ENCODE results near the gene EVI5L. TPM values are rescaled to one million over a fixed set of nuclear protein-coding genes. Genes with fewer than 3 reads are reported as not detected.

Gene EVI5L
- total and polyA plus RNA-seq, 4 donors: 1.4 to 5.0 (median 4.4) TPM

GRCh38 chr19:7907122-7907521 lies 77.1 kb downstream of the EVI5L start:
- Histone ChIP-seq H3K4me3 (ENCODE audit: low read depth in 1 of 3, low read length in 3 of 3) (no peak overlapping the region), H3K9ac (ENCODE audit: low read depth in 1 of 2, low read length in 2 of 2) (no peak overlapping the region), H3K27me3 (ENCODE audit: control insufficient read depth in 4 of 4, insufficient read depth in 4 of 4, low read length in 3 of 4) (no peaks in the 10 kb centered on the region), H3K9me3 (ENCODE audit: control insufficient read depth in 4 of 4, low read length in 3 of 4) (no peaks in the 10 kb centered on the region), H3K4me1 (ENCODE audit: control insufficient read depth in 4 of 4, insufficient read depth in 4 of 4, low read length in 3 of 4) (peaks cover 8 to 33% (median 17%) of the 10 kb centered on the region in 4 donors), H3K27ac (ENCODE audit: low read depth in 1 of 2, low read length in 2 of 2) (no peak overlapping the region), H3K36me3 (ENCODE audit: control insufficient read depth in 4 of 4, insufficient read depth in 3 of 4, low read depth in 1 of 4, low read length in 3 of 4) (peaks cover 0 to 22% (median 11%) of the 10 kb centered on the region in 4 donors)
- 95% methylated on average over 19 of the region's 19 CpGs for WGBS
- no peak for DNase-seq (ENCODE audit: low spot score)
- TF ChIP-seq YY1 (IDR thresholded peaks at IDR 0.05): no peak
- TF ChIP-seq FOXA1 (IDR thresholded peaks at IDR 0.05): no peak
- no peak for TF ChIP-seq TAF1 (conservative IDR thresholded peaks at IDR 0.05)
- TF ChIP-seq HNF4A (conservative IDR thresholded peaks at IDR 0.05): no peak
- TF ChIP-seq RAD21 (IDR thresholded peaks at IDR 0.05): no peak
- no peak for TF ChIP-seq HNF4G (IDR thresholded peaks at IDR 0.05)
- TF ChIP-seq GABPA (IDR thresholded peaks at IDR 0.05 in 1 of 2, conservative IDR thresholded peaks at IDR 0.05 in 1 of 2): no peak
- TF ChIP-seq EGR1 (IDR thresholded peaks at IDR 0.05; ENCODE audit: low read depth in 2 of 2): no peak
- no peak for TF ChIP-seq ZBTB33 (IDR thresholded peaks at IDR 0.05)
- no peak for TF ChIP-seq FOXA2 (IDR thresholded peaks at IDR 0.05)
- no peak for TF ChIP-seq NR2F2 (IDR thresholded peaks at IDR 0.05)
- TF ChIP-seq ATF3 (IDR thresholded peaks at IDR 0.05): no peak
- TF ChIP-seq RXRA (IDR thresholded peaks at IDR 0.05): no peak
- no peak for TF ChIP-seq SP1 (IDR thresholded peaks at IDR 0.05)
- TF ChIP-seq JUND (IDR thresholded peaks at IDR 0.05): no peak
- TF ChIP-seq REST (IDR thresholded peaks at IDR 0.05): no peak
- no peak for TF ChIP-seq MAX (IDR thresholded peaks at IDR 0.05)
- TF ChIP-seq CTCF (IDR thresholded peaks at IDR 0.05; ENCODE audit: low read depth, low read length, missing input control): no peak
